Osteoblast (primary cell): Measurements from ENCODE around the gene H2AZ1. TPM values are rescaled to one million over a fixed set of nuclear protein-coding genes. Genes with fewer than 3 reads are reported as not detected.

Experiments used
- DNase-seq: peaks from one replicate; pipeline ENCODE4 v3.0.0; 2011; ENCODE audit warnings: low spot score, mixed read lengths; ENCODE audit not compliant: insufficient read length; ENCODE audit errors: missing footprints
- H2AFZ ChIP-seq: 2 replicates; pipeline ENCODE4 v1.6.0; 2011; ENCODE audit warnings: mild to moderate bottlenecking, low read length
- H3K27ac ChIP-seq: 2 replicates; pipeline ENCODE4 v1.5.1; 2011; ENCODE audit warnings: mild to moderate bottlenecking, low read depth, low read length, moderate library complexity
- H3K27me3 ChIP-seq: 2 replicates; pipeline ENCODE4 v1.6.0; 2012; ENCODE audit warnings: mild to moderate bottlenecking, control low read depth, inconsistent platforms, low read length, moderate library complexity; ENCODE audit not compliant: insufficient read depth
- H3K36me3 ChIP-seq: 2 replicates; pipeline ENCODE4 v1.5.1; 2011; ENCODE audit warnings: mild to moderate bottlenecking, low read length, control low read depth, moderate library complexity; ENCODE audit not compliant: insufficient read depth
- H3K4me1 ChIP-seq: 2 replicates; pipeline ENCODE4 v1.5.1; 2011; ENCODE audit warnings: mild to moderate bottlenecking, low read length, control low read depth, moderate library complexity; ENCODE audit not compliant: insufficient read depth
- H3K4me2 ChIP-seq: 2 replicates; pipeline ENCODE4 v1.6.0; 2011; ENCODE audit warnings: mild to moderate bottlenecking, low read length; ENCODE audit not compliant: insufficient read depth
- H3K4me3 ChIP-seq: fragments of 200-600 bp; sonication (generic); 3 replicates; pipeline ENCODE4 v1.5.1; 2012; ENCODE audit warnings: mild to moderate bottlenecking, low read length, inconsistent platforms; ENCODE audit not compliant: insufficient read depth
- H3K79me2 ChIP-seq: 2 replicates; pipeline ENCODE4 v1.6.0; 2012; ENCODE audit warnings: mild to moderate bottlenecking, low read length, control low read depth, inconsistent platforms; ENCODE audit not compliant: insufficient read depth
- H3K9me3 ChIP-seq: 2 replicates; pipeline ENCODE4 v1.5.1; 2011; ENCODE audit warnings: low read depth, low read length, control low read depth
- H4K20me1 ChIP-seq: 2 replicates; pipeline ENCODE4 v1.6.0; 2012; ENCODE audit warnings: mild to moderate bottlenecking, low read length, control low read depth; ENCODE audit not compliant: insufficient read depth
- total RNA-seq: library from RNA; depleted of rRNA; stranded (reverse); fragments of >200 nt; gene quantifications from 2 replicates; pipeline ENCODE4 v1.2.3, GENCODE V29; 2012
- TF ChIP-seq, protein P1 (sequence below): IDR thresholded peaks from 2 replicates; pipeline ENCODE4 v1.5.1; 2011; ENCODE audit warnings: mild to moderate bottlenecking, low read depth, low read length, moderate library complexity; ENCODE audit errors: extremely low read depth

Gene H2AZ1
- 94.8 and 97.2 TPM in 2 replicates for total RNA-seq

DNA sequence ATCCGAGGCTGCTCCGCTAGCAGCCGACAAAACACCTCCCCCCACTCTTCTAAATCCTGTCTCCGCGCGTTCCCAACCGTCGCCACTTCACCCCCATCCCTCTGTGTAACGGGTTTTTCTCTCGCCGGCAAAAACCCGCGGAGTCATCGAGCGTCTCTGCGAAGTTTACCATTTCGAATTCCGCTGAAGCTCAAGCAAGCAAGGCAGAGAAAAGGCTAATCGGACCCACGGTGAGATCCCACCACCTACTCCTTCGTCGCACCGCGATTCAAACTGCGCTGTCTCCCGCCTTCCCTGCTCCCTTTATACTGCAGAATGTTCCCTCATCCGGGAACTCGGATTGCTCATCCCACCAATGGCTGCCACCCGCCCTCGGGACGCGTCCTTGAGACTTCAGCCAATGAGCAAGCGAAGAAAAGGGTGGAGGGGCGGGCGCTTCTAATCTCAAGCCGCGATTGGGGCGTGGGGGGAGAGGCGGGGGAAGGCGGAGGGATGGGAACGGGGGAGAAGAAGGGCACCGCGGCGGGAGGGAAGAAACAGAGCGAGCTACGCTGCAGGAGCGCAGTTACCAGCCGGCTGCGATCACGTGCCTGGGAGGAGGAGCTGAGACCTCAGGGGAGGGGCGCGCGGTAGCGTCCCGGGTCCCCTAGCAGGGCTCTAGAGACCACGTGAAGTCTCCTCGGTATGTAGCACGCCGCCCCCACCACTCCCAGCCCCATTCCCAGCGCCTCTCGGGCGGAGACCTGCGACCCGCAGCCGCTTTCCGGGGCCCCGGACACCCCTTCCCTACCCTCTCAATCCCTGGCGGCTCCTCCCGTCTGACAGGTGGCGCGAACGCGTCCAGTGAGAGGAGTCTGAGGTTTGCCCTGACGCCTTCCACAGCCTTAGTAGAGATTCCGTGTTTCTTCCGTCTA lies at the start of gene H2AZ1:
Gene H2AZ1 (minus strand): TSS at position 277 of the 914 bp plus-strand sequence. CDS start 105 bp downstream, at position 172.
- no peaks in the 10 kb centered on the region for H3K27me3 ChIP-seq
- DNase-seq: peak; percentile 100
- TF ChIP-seq, protein P1, sequence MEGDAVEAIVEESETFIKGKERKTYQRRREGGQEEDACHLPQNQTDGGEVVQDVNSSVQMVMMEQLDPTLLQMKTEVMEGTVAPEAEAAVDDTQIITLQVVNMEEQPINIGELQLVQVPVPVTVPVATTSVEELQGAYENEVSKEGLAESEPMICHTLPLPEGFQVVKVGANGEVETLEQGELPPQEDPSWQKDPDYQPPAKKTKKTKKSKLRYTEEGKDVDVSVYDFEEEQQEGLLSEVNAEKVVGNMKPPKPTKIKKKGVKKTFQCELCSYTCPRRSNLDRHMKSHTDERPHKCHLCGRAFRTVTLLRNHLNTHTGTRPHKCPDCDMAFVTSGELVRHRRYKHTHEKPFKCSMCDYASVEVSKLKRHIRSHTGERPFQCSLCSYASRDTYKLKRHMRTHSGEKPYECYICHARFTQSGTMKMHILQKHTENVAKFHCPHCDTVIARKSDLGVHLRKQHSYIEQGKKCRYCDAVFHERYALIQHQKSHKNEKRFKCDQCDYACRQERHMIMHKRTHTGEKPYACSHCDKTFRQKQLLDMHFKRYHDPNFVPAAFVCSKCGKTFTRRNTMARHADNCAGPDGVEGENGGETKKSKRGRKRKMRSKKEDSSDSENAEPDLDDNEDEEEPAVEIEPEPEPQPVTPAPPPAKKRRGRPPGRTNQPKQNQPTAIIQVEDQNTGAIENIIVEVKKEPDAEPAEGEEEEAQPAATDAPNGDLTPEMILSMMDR: no peak
- H3K4me2 ChIP-seq: peak within 1 kb of the TSS; percentile 97
- H4K20me1 ChIP-seq: peaks cover 10% of the 10 kb centered on the region
- no peaks in the 10 kb centered on the region for H3K9me3 ChIP-seq
- peaks cover 30% of the 10 kb centered on the region for H3K4me1 ChIP-seq
- H3K27ac ChIP-seq: peak within 1 kb of the TSS; percentile 90
- peak within 1 kb of the TSS; percentile 99 for H2AFZ ChIP-seq
- peaks cover 30% of the 10 kb centered on the region for H3K79me2 ChIP-seq
- H3K4me3 ChIP-seq: peak within 1 kb of the TSS; percentile 97
- peaks cover 6% of the 10 kb centered on the region for H3K36me3 ChIP-seq

DNA sequence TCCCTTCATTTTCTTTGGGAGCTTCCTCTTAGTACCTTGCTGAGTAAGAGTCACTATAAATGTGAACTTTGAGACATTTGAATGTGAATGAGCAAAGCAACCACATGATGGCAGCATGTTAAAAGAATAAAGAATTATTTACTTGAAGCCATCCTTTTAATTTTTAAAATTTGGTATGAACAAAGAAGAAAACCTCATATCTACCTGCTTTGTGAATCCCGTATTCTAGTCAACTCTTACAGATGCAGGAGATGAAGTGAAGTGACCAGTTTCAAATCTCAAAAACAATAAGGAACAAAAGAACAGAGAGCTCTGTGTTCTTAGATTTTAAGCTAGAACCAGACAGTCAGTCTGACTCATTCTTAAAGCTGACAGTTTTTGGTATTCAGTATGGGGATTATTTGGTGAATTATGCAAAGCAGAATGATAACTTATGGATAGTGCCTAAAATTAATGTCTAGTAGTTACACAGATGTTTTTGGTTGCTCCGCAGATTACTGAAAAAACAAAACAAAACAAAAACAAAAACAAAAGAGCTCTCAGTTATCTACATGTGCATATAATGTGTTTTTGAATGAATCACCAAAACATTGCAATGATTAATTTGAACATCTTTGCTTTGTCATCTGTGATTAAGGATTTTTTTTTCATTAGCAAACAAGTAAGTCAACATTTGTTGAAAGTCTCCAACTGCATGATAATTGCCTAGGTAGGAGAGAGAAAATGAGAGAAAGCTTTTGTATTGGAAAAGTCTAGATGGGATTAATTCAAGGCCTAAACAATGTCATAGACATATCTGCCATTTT lies 48.2 kb upstream of the H2AZ1 start:
- H3K79me2 ChIP-seq: no peaks in the 10 kb centered on the region
- H2AFZ ChIP-seq: peak overlapping the region; percentile 53
- TF ChIP-seq, protein P1: peak; percentile 48
- peaks cover 5% of the 10 kb centered on the region for H3K4me1 ChIP-seq
- H3K9me3 ChIP-seq: no peaks in the 10 kb centered on the region
- no peaks in the 10 kb centered on the region for H3K36me3 ChIP-seq
- H3K4me2 ChIP-seq: peak overlapping the region; percentile 20
- no peak overlapping the region for H3K27ac ChIP-seq
- H4K20me1 ChIP-seq: no peaks in the 10 kb centered on the region
- DNase-seq: peak; percentile 77
- H3K27me3 ChIP-seq: no peaks in the 10 kb centered on the region
- H3K4me3 ChIP-seq: no peak overlapping the region

DNA sequence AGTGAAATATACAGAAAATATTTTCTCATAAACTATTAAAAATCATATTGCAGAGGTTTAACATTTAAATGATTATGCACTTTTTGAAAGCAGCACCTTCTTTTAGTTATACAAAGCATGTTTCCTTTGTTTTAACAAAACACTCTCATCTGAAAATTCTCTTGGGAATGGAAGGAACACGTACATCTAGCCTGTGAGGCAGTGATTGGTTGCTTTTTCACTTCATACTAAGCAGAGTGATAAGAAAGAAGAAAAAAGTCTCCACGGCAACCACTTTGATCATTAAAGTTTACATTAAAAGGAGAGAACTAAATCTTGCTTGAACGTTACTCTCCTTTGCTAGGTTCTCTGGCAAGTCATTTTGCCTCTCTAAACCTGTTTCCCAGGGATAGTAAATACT lies 41.7 kb upstream of the H2AZ1 start:
- no peak for DNase-seq
- no peak overlapping the region for H2AFZ ChIP-seq
- no peak overlapping the region for H3K4me3 ChIP-seq
- no peaks in the 10 kb centered on the region for H3K9me3 ChIP-seq
- no peaks in the 10 kb centered on the region for H3K4me1 ChIP-seq
- no peak overlapping the region for H3K27ac ChIP-seq
- H4K20me1 ChIP-seq: no peaks in the 10 kb centered on the region
- H3K36me3 ChIP-seq: no peaks in the 10 kb centered on the region
- TF ChIP-seq, protein P1: no peak
- no peaks in the 10 kb centered on the region for H3K79me2 ChIP-seq
- no peaks in the 10 kb centered on the region for H3K27me3 ChIP-seq
- H3K4me2 ChIP-seq: no peak overlapping the region
